ENCODE measurements around the gene NEUROD6. TPM values are rescaled to one million over a fixed set of nuclear protein-coding genes. Genes with fewer than 3 reads are reported as not detected.

The NEUROD6 gene
- polyA plus RNA-seq, 1 donor (not counting 4 experiments of a cell fraction or from before 2014, with no cell fraction given), result not detected

GRCh38 chr7:31370609-31371008 lies 30.1 kb upstream of the NEUROD6 start:
- Histone ChIP-seq H3K79me2 (ENCODE audit: control insufficient read depth, insufficient read depth, low read length) (no peaks in the 10 kb centered on the region), H3K4me1 (ENCODE audit: control insufficient read depth, extremely low read depth, insufficient read depth, low read length) (no peaks in the 10 kb centered on the region), H3K9me3 (ENCODE audit: control insufficient read depth, low read depth, low read length) (no peaks in the 10 kb centered on the region), H4K20me1 (ENCODE audit: control insufficient read depth, extremely low read depth, insufficient read depth, low read length) (no peaks in the 10 kb centered on the region), H2AFZ (ENCODE audit: control insufficient read depth, low read length) (no peak overlapping the region), H3K4me3 (ENCODE audit: control insufficient read depth in 2 of 3, extremely low read depth in 1 of 3, insufficient read depth in 2 of 3, low read depth in 1 of 3, low read length in 3 of 3) (no peak overlapping the region), H3K4me2 (ENCODE audit: control insufficient read depth, extremely low read depth, insufficient read depth, low read depth, low read length) (no peak overlapping the region), H3K9me1 (ENCODE audit: control insufficient read depth, extremely low read depth, insufficient read depth, low read length) (no peaks in the 10 kb centered on the region), H3K27ac (ENCODE audit: control insufficient read depth, insufficient read depth, low read length) (no peak overlapping the region), H3K36me3 (ENCODE audit: control insufficient read depth in 2 of 2, extremely low read depth in 1 of 2, insufficient read depth in 2 of 2, low read length in 2 of 2) (no peaks in the 10 kb centered on the region), H3K9ac (ENCODE audit: control insufficient read depth, extremely low read depth, insufficient read depth, low read length) (no peak overlapping the region), H3K27me3 (ENCODE audit: control insufficient read depth, extremely low read depth, insufficient read depth, low read length) (peaks cover 12% of the 10 kb centered on the region)
- no peak for DNase-seq (ENCODE audit: low read depth, low spot score)
- FAIRE-seq, result no peak
- no peak for TF ChIP-seq EZH2 (IDR thresholded peaks at IDR 0.05; ENCODE audit: low read length)
- TF ChIP-seq CTCF (optimal IDR thresholded peaks at IDR 0.05 in 1 of 3, IDR thresholded peaks at IDR 0.05 in 1 of 3, conservative IDR thresholded peaks at IDR 0.05 in 1 of 3; ENCODE audit: extremely low read depth in 1 of 3, insufficient read depth in 2 of 3, low read length in 3 of 3), result no peak
- dilution Hi-C loops (cut with MboI; ENCODE audit: extremely low pct_ligation_motif_present, low sequenced_read_pairs), result no loop called here

- H3K4me1 ChIP-seq (ENCODE audit: control insufficient read depth, extremely low read depth, insufficient read depth, low read length), result no peaks in the 10 kb centered on the region
- no peak overlapping the region for H2AFZ ChIP-seq (ENCODE audit: control insufficient read depth, low read length)
Observed at GRCh38 chr7:31368620-31369019, 28.1 kb upstream of the NEUROD6 start.

More at GRCh38 chr7:31368620-31369019, 28.1 kb upstream of the NEUROD6 start:
- TF ChIP-seq CTCF (optimal IDR thresholded peaks at IDR 0.05 in 1 of 3, IDR thresholded peaks at IDR 0.05 in 1 of 3, conservative IDR thresholded peaks at IDR 0.05 in 1 of 3; ENCODE audit: extremely low read depth in 1 of 3, insufficient read depth in 2 of 3, low read length in 3 of 3) (no peak), EZH2 (IDR thresholded peaks at IDR 0.05; ENCODE audit: low read length) (no peak)
- Histone ChIP-seq H3K9me3 (ENCODE audit: control insufficient read depth, low read depth, low read length) (no peaks in the 10 kb centered on the region), H3K27ac (ENCODE audit: control insufficient read depth, insufficient read depth, low read length) (no peak overlapping the region), H3K27me3 (ENCODE audit: control insufficient read depth, extremely low read depth, insufficient read depth, low read length) (peaks cover 17% of the 10 kb centered on the region), H3K79me2 (ENCODE audit: control insufficient read depth, insufficient read depth, low read length) (no peaks in the 10 kb centered on the region), H3K36me3 (ENCODE audit: control insufficient read depth in 2 of 2, extremely low read depth in 1 of 2, insufficient read depth in 2 of 2, low read length in 2 of 2) (no peaks in the 10 kb centered on the region), H3K9me1 (ENCODE audit: control insufficient read depth, extremely low read depth, insufficient read depth, low read length) (no peaks in the 10 kb centered on the region), H3K4me3 (ENCODE audit: control insufficient read depth in 2 of 3, extremely low read depth in 1 of 3, insufficient read depth in 2 of 3, low read depth in 1 of 3, low read length in 3 of 3) (no peak overlapping the region), H3K9ac (ENCODE audit: control insufficient read depth, extremely low read depth, insufficient read depth, low read length) (no peak overlapping the region), H3K4me2 (ENCODE audit: control insufficient read depth, extremely low read depth, insufficient read depth, low read depth, low read length) (no peak overlapping the region), H4K20me1 (ENCODE audit: control insufficient read depth, extremely low read depth, insufficient read depth, low read length) (no peaks in the 10 kb centered on the region)
- dilution Hi-C loops (cut with MboI; ENCODE audit: extremely low pct_ligation_motif_present, low sequenced_read_pairs), result no loop called here
- FAIRE-seq, result no peak
- no peak for DNase-seq (ENCODE audit: low read depth, low spot score)
